Kidney (tissue), 14 donors: ENCODE data around the gene ATG2B. TPM values are rescaled to one million over a fixed set of nuclear protein-coding genes. Genes with fewer than 3 reads are reported as not detected.
A peak's percentile ranks its signal among the peaks of the same experiment; 100 is the strongest.

ENCODE experiments used
- DNase-seq, 5 donors: peaks; one replicate each; pipeline ENCODE4 v3.0.0-alpha.2; 2013 to 2020
- FAIRE-seq: peaks from 2 replicates; lab custom pipeline; 2012; peaks lifted over from hg19 to GRCh38; lab: Jason Lieb, UNC
- H3K27ac ChIP-seq, 2 donors: one replicate each; pipeline ENCODE4 v1.7.0; 2013; ENCODE audit warnings: low read depth in 2 of 2, low read length in 2 of 2, inconsistent platforms in 1 of 2
- H3K27me3 ChIP-seq: one replicate; pipeline ENCODE4 v1.7.1; 2013; ENCODE audit warnings: low read length, inconsistent platforms; ENCODE audit not compliant: control insufficient read depth, insufficient read depth
- H3K36me3 ChIP-seq, 3 donors: one replicate each; pipeline versions ENCODE4 v1.7.0 to v1.7.1; 2013; ENCODE audit warnings: low read length in 3 of 3, control low read depth in 1 of 3, inconsistent platforms in 1 of 3; ENCODE audit not compliant: insufficient read depth in 3 of 3, control insufficient read depth in 2 of 3
- H3K4me1 ChIP-seq, 3 donors: one replicate each; pipeline versions ENCODE4 v1.7.0 to v1.7.1; 2013; ENCODE audit warnings: low read length in 3 of 3, inconsistent platforms in 1 of 3, low read depth in 1 of 3; ENCODE audit not compliant: control insufficient read depth in 2 of 3, insufficient read depth in 2 of 3
- H3K4me3 ChIP-seq, 3 donors: one replicate each; pipeline versions ENCODE4 v1.7.0 to v1.8.1; 2013; ENCODE audit warnings: low read length in 3 of 3, control low read depth in 1 of 3, inconsistent platforms in 1 of 3
- H3K9ac ChIP-seq, 3 donors: one replicate each; pipeline versions ENCODE4 v1.7.0 to v1.7.1; 2013; ENCODE audit warnings: low read length in 3 of 3, control low read depth in 1 of 3, inconsistent platforms in 1 of 3
- H3K9me3 ChIP-seq, 3 donors: one replicate each; pipeline versions ENCODE4 v1.7.0 to v1.7.1; 2013; ENCODE audit warnings: low read length in 3 of 3, control low read depth in 1 of 3, inconsistent platforms in 1 of 3; ENCODE audit not compliant: control insufficient read depth in 2 of 3, insufficient read depth in 1 of 3
- CTCF ChIP-seq: IDR thresholded peaks from 3 replicates; pipeline ENCODE4 v1.5.1; 2012; ENCODE audit warnings: mild to moderate bottlenecking, moderate library complexity, borderline replicate concordance; ENCODE audit not compliant: insufficient read depth; ENCODE audit errors: extremely low read depth
- intact Hi-C: fragments of 100-400 bp; cut with DNase I; formaldehyde crosslinking; loops from one replicate; pipeline ENCODE4 v1.11.1; 2022
- polyA plus RNA-seq: library from polyadenylated mRNA; stranded (reverse); fragments of 350-450 nt; fragmentation: Illumina TruSeq; extraction: RNeasy Lipid Tissue Mini Kit (QIAGEN cat#74804); gene quantifications from one replicate; pipeline ENCODE4 v1.2.3, GENCODE V29; 2014; ENCODE audit warnings: low read depth, low replicate concordance; ENCODE audit not compliant: insufficient read depth
- total RNA-seq: library from RNA; stranded (reverse); fragmentation: NEBNext Ultra II Directional; extraction: Animal tissue kit (Norgen Biotek cat#: 25700); gene quantifications from one replicate; pipeline ENCODE4 v1.2.1, GENCODE V29; 2021
- donor health status: control.
- donor health status: control.
- donor health status: control.
- donor health status: control.
- donor health status: control.
- donor health status: DM: yes; HTN: yes; CAD: no.
- donor health status: Normal renal cell carcinoma (clear cell type).

ATG2B gene
- total and polyA plus RNA-seq, 2 donors from 2014 or later = 3.8 to 35.8 TPM

- TF ChIP-seq CTCF = no peak
- Histone ChIP-seq H3K4me1 (peaks cover 9 to 20% (median 13%) of the 10 kb centered on the region in 3 donors), H3K4me3 (peak overlapping the region; percentile 83 to 96 (median 92)), H3K27ac (peak overlapping the region; percentile 86 to 95), H3K36me3 (no peaks in the 10 kb centered on the region), H3K9me3 (no peaks in the 10 kb centered on the region), H3K27me3 (no peaks in the 10 kb centered on the region), H3K9ac (peak overlapping the region; percentile 74 to 96 (median 83))
- intact Hi-C loops = no loop called here
- FAIRE-seq (no peak), DNase-seq (peak in 3 of 5 donors; percentile 38 to 69 (median 63))
These were observed 823 bp downstream of the ATG2B start for GRCh38 chr14:96362071-96362964.

DNA sequence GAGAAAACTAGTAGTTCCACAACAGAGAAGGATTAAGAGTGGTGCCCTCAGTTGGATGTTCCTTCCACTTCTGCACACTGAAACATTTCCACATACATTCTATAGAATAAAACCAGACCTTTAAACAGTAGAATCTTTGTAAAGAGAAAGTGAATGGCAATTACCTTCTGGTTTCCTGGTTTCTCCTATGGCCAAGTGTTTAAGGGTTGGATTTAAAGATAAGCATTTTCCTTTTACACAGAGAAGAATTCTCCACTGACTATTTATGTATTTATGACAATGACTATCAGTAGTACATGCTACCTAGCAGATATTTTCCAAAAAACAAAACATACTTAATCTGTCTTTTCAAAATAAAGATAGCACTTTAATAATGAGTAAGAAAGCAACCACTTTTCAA is 3.2 kb downstream of the ATG2B start:
- no peak for FAIRE-seq
- Histone ChIP-seq H3K27ac (no peak overlapping the region), H3K36me3 (no peaks in the 10 kb centered on the region), H3K9me3 (no peaks in the 10 kb centered on the region), H3K4me3 (no peak overlapping the region), H3K27me3 (no peaks in the 10 kb centered on the region), H3K4me1 (peaks cover 8 to 20% (median 13%) of the 10 kb centered on the region in 3 donors), H3K9ac (no peak overlapping the region)
- no peak for DNase-seq
- no peak for TF ChIP-seq CTCF
- intact Hi-C loops = no loop called here

DNA sequence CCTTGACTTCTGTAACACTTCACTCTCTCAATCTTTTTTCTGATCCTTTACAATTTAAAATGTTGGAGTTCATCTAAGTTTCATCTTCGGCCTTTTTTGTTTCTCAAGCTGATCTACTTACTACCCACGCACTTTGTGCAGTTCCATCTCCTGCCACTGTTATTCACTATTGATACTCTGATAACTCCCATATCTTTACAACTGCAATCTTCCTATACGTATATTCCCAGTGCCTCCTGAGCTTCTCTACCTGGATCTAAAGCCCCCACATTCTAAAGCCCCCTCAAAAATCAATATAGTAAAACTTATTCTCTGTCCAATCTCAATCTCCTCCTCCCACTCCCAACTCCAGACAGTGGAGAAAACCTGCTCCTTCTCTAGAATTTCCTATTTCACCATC is 5.9 kb downstream of the ATG2B start:
- FAIRE-seq (no peak), DNase-seq (no peak)
- no peaks in the 10 kb centered on the region for H3K9me3 ChIP-seq
- H3K27ac ChIP-seq = no peak overlapping the region
- H3K9ac ChIP-seq = no peak overlapping the region
- no peak for TF ChIP-seq CTCF
- peaks cover 2 to 15% (median 10%) of the 10 kb centered on the region in 3 donors for H3K4me1 ChIP-seq
- intact Hi-C loops = no loop called here
- H3K4me3 ChIP-seq = no peak overlapping the region
- H3K27me3 ChIP-seq = no peaks in the 10 kb centered on the region
- H3K36me3 ChIP-seq = no peaks in the 10 kb centered on the region
